K562 (cell line): ENCODE measurements around the gene GLB1L. TPM values are rescaled to one million over a fixed set of nuclear protein-coding genes. Genes with fewer than 3 reads are reported as not detected.

Experiments
- ARNT ChIP-seq, 2 experiments: fragments of 450-650 bp; IDR thresholded peaks; 2 replicates each; pipeline ENCODE4 v1.6.1; 2016; ENCODE audit warnings: mild to moderate bottlenecking in 1 of 2
- ATF1 ChIP-seq, 2 experiments: fragments of 450-650 bp in 1 of 2; IDR thresholded peaks; 2 replicates each; pipeline ENCODE4 v1.6.1; 2016; ENCODE audit warnings: missing compliant biosample characterization in 1 of 2, missing genetic modification characterization in 1 of 2
- ESRRB ChIP-seq: fragments of 250-450 bp; sonication (Bioruptor Pico); IDR thresholded peaks from 2 replicates; pipeline ENCODE4 v1.5.0; 2020; ENCODE audit warnings: mild to moderate bottlenecking, moderate library complexity, borderline replicate concordance
- ETV5 ChIP-seq: sonication (generic); formaldehyde crosslinking; IDR thresholded peaks from 2 replicates; pipeline ENCODE4 v1.4.0; 2020; ENCODE audit warnings: low read depth, mild to moderate bottlenecking, missing genetic modification reagents
- L3MBTL2 ChIP-seq: fragments of 450-650 bp; IDR thresholded peaks from 2 replicates; pipeline ENCODE4 v1.6.1; 2016; ENCODE audit warnings: mild to moderate bottlenecking, moderate library complexity
- RAD51 ChIP-seq: fragments of 450-650 bp; IDR thresholded peaks from 2 replicates; pipeline ENCODE4 v1.7.1; 2016; ENCODE audit warnings: low read depth, mild to moderate bottlenecking, borderline replicate concordance
- RBM25 ChIP-seq: fragments of 200-400 bp; formaldehyde crosslinking; IDR thresholded peaks from 2 replicates; pipeline ENCODE4 v1.6.1; 2018; ENCODE audit warnings: low read length, low read depth, moderate library complexity; ENCODE audit not compliant: severe bottlenecking
- TEAD4 ChIP-seq, 2 experiments: sonication (generic) in 1 of 2; formaldehyde crosslinking in 1 of 2; IDR thresholded peaks; 2 replicates each; pipeline versions ENCODE4 v1.6.1 to v1.8.0; 2012 to 2022; ENCODE audit warnings: borderline replicate concordance in 1 of 2, inconsistent platforms in 1 of 2, low read length in 1 of 2, mild to moderate bottlenecking in 1 of 2, missing genetic modification reagents in 1 of 2
- XRCC5 ChIP-seq: fragments of 200-400 bp; formaldehyde crosslinking; IDR thresholded peaks from 2 replicates; pipeline ENCODE4 v1.6.1; 2017; ENCODE audit warnings: low read depth, mild to moderate bottlenecking, low read length
- ZNF165 ChIP-seq: fragments of 250-450 bp; sonication (Bioruptor Pico); IDR thresholded peaks from 2 replicates; pipeline ENCODE4 v1.4.0; 2020; ENCODE audit warnings: borderline replicate concordance
- ZNF408 ChIP-seq: fragments of 250-450 bp; sonication (Bioruptor Pico); IDR thresholded peaks from 2 replicates; pipeline ENCODE4 v1.4.0; 2020; ENCODE audit warnings: low read depth, mild to moderate bottlenecking, moderate library complexity
- ZNF696 ChIP-seq: fragments of 250-450 bp; sonication (Bioruptor Pico); conservative IDR thresholded peaks from 2 replicates; pipeline ENCODE4 v1.4.0; 2020; ENCODE audit warnings: mild to moderate bottlenecking, moderate library complexity
- polyA plus RNA-seq, 8 experiments: library from polyadenylated mRNA; depleted of rRNA in 4 of 8; stranded (reverse) in 5 of 8; unstranded in 3 of 8; fragments of >200 nt; fragmentation: Nextera tagmentation in 2 of 8; fragmentation: Illumina TruSeq in 1 of 8; extraction: Ambion mirVana in 2 of 8; extraction: Trizol in 1 of 8; gene quantifications; 2 replicates each; pipeline versions ENCODE4 v1.2.1 to v1.2.3, GENCODE V29; 2011 to 2014; ENCODE audit warnings: inconsistent platforms in 1 of 8, missing spikeins in 1 of 8
- total RNA-seq, 7 experiments: library from RNA; depleted of rRNA in 6 of 7; stranded (reverse); fragments of >200 nt in 6 of 7; fragmentation: Illumina TruSeq in 2 of 7; extraction: Trizol in 2 of 7; gene quantifications; 2 replicates each; pipeline versions ENCODE4 v1.2.1 to v1.2.3, GENCODE V29; 2011 to 2021; ENCODE audit warnings: low replicate concordance in 1 of 7
- TF ChIP-seq, protein P1 (sequence below): sonication (generic); formaldehyde crosslinking; IDR thresholded peaks from 2 replicates; pipeline ENCODE4 v1.8.0; 2023; ENCODE audit warnings: mild to moderate bottlenecking, missing genetic modification reagents
- TF ChIP-seq, protein P2 (sequence below): sonication (generic); formaldehyde crosslinking; IDR thresholded peaks from 2 replicates; pipeline ENCODE4 v1.8.0; 2023; ENCODE audit warnings: missing genetic modification reagents, mild to moderate bottlenecking, borderline replicate concordance
- TF ChIP-seq, protein P3 (sequence below): fragments of 200-800 bp; sonication (Bioruptor generic); IDR thresholded peaks from 2 replicates; pipeline ENCODE4 v1.6.1; 2017; ENCODE audit warnings: missing genetic modification characterization, missing compliant biosample characterization

The GLB1L gene
- total and polyA plus RNA-seq, 9 of the 15 experiments (the other 6 are each of a cell fraction or from before 2014, with no cell fraction given) = 0.42 to 2.9 (median 2.5) TPM

DNA sequence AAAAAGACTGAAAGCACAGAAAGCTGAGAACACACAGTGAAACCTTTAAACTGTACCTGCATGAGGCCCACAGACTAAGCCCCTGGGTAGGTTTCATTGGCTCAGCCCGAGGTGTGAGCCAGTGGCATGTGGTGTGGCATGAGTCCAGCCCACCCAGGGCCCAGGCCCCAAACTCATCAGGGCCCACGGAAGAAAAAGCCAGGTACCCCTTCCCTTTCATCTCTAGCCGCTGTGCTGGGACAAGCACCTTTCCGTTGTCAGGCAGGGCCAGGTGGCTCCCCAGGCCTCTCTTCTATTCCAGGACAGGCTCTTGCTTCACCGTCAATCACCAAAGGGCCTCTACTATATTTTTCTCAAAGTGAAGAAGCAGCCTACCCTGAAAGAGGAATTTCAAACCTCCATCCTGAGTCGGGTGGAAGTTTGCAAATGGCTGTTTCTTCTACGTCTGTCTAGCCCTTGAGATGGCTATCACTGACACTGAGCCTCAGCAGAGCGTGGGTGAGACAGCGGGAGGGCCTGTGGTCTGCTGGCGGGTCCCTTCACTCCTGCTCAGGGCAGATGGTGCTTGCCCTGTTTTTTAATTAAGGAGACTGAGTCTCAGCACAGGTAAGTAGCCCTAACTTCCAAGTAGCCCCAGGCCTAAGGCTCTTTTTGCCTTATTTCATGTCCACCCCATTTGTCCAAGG is 42.5 kb upstream of the GLB1L start (continued):
- TF ChIP-seq, protein P1, sequence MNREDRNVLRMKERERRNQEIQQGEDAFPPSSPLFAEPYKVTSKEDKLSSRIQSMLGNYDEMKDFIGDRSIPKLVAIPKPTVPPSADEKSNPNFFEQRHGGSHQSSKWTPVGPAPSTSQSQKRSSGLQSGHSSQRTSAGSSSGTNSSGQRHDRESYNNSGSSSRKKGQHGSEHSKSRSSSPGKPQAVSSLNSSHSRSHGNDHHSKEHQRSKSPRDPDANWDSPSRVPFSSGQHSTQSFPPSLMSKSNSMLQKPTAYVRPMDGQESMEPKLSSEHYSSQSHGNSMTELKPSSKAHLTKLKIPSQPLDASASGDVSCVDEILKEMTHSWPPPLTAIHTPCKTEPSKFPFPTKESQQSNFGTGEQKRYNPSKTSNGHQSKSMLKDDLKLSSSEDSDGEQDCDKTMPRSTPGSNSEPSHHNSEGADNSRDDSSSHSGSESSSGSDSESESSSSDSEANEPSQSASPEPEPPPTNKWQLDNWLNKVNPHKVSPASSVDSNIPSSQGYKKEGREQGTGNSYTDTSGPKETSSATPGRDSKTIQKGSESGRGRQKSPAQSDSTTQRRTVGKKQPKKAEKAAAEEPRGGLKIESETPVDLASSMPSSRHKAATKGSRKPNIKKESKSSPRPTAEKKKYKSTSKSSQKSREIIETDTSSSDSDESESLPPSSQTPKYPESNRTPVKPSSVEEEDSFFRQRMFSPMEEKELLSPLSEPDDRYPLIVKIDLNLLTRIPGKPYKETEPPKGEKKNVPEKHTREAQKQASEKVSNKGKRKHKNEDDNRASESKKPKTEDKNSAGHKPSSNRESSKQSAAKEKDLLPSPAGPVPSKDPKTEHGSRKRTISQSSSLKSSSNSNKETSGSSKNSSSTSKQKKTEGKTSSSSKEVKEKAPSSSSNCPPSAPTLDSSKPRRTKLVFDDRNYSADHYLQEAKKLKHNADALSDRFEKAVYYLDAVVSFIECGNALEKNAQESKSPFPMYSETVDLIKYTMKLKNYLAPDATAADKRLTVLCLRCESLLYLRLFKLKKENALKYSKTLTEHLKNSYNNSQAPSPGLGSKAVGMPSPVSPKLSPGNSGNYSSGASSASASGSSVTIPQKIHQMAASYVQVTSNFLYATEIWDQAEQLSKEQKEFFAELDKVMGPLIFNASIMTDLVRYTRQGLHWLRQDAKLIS (CRISPR knock-in tag) = no peak
- TF ChIP-seq RAD51 (no peak), ETV5 (CRISPR knock-in tag) (no peak), TEAD4 (IDR thresholded peaks at IDR 0.05; ENCODE audit: low read length) (peak; percentile 46; the same call in 1 of the 2 replicates), TEAD4 (CRISPR knock-in tag; IDR thresholded peaks at IDR 0.05; ENCODE audit: borderline replicate concordance) (no peak), XRCC5 (no peak), ARNT (IDR thresholded peaks at IDR 0.05) (no peak), L3MBTL2 (peak; percentile 14; the same call in 1 of the 2 replicates), ESRRB (no peak), ZNF165 (CRISPR knock-in tag) (no peak), RBM25 (no peak), ATF1 (CRISPR knock-in tag; IDR thresholded peaks at IDR 0.05) (no peak), ATF1 (tag; IDR thresholded peaks at IDR 0.05) (0 out of 2 replicates have a peak, but pooled peaks have one; percentile 32), ZNF408 (CRISPR knock-in tag) (no peak), ZNF696 (CRISPR knock-in tag) (no peak)
- TF ChIP-seq, protein P2, sequence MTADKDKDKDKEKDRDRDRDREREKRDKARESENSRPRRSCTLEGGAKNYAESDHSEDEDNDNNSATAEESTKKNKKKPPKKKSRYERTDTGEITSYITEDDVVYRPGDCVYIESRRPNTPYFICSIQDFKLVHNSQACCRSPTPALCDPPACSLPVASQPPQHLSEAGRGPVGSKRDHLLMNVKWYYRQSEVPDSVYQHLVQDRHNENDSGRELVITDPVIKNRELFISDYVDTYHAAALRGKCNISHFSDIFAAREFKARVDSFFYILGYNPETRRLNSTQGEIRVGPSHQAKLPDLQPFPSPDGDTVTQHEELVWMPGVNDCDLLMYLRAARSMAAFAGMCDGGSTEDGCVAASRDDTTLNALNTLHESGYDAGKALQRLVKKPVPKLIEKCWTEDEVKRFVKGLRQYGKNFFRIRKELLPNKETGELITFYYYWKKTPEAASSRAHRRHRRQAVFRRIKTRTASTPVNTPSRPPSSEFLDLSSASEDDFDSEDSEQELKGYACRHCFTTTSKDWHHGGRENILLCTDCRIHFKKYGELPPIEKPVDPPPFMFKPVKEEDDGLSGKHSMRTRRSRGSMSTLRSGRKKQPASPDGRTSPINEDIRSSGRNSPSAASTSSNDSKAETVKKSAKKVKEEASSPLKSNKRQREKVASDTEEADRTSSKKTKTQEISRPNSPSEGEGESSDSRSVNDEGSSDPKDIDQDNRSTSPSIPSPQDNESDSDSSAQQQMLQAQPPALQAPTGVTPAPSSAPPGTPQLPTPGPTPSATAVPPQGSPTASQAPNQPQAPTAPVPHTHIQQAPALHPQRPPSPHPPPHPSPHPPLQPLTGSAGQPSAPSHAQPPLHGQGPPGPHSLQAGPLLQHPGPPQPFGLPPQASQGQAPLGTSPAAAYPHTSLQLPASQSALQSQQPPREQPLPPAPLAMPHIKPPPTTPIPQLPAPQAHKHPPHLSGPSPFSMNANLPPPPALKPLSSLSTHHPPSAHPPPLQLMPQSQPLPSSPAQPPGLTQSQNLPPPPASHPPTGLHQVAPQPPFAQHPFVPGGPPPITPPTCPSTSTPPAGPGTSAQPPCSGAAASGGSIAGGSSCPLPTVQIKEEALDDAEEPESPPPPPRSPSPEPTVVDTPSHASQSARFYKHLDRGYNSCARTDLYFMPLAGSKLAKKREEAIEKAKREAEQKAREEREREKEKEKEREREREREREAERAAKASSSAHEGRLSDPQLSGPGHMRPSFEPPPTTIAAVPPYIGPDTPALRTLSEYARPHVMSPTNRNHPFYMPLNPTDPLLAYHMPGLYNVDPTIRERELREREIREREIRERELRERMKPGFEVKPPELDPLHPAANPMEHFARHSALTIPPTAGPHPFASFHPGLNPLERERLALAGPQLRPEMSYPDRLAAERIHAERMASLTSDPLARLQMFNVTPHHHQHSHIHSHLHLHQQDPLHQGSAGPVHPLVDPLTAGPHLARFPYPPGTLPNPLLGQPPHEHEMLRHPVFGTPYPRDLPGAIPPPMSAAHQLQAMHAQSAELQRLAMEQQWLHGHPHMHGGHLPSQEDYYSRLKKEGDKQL (CRISPR knock-in tag) = no peak
- TF ChIP-seq, protein P3, sequence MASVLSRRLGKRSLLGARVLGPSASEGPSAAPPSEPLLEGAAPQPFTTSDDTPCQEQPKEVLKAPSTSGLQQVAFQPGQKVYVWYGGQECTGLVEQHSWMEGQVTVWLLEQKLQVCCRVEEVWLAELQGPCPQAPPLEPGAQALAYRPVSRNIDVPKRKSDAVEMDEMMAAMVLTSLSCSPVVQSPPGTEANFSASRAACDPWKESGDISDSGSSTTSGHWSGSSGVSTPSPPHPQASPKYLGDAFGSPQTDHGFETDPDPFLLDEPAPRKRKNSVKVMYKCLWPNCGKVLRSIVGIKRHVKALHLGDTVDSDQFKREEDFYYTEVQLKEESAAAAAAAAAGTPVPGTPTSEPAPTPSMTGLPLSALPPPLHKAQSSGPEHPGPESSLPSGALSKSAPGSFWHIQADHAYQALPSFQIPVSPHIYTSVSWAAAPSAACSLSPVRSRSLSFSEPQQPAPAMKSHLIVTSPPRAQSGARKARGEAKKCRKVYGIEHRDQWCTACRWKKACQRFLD (CRISPR knock-in tag) = no peak
